ENCODE data around the gene NEO1.

The NEO1 gene

GRCh38 chr15:73320619-73321180, 268.4 kb downstream of the NEO1 start:
- no peak for TF ChIP-seq REST (IDR thresholded peaks at IDR 0.05; ENCODE audit: insufficient replicate concordance, low read depth)
- TF ChIP-seq SPI1 (IDR thresholded peaks at IDR 0.05; ENCODE audit: borderline replicate concordance, low read depth), result no peak
- no peak for TF ChIP-seq GABPA (IDR thresholded peaks at IDR 0.05; ENCODE audit: low read depth)
- TF ChIP-seq, protein P1, sequence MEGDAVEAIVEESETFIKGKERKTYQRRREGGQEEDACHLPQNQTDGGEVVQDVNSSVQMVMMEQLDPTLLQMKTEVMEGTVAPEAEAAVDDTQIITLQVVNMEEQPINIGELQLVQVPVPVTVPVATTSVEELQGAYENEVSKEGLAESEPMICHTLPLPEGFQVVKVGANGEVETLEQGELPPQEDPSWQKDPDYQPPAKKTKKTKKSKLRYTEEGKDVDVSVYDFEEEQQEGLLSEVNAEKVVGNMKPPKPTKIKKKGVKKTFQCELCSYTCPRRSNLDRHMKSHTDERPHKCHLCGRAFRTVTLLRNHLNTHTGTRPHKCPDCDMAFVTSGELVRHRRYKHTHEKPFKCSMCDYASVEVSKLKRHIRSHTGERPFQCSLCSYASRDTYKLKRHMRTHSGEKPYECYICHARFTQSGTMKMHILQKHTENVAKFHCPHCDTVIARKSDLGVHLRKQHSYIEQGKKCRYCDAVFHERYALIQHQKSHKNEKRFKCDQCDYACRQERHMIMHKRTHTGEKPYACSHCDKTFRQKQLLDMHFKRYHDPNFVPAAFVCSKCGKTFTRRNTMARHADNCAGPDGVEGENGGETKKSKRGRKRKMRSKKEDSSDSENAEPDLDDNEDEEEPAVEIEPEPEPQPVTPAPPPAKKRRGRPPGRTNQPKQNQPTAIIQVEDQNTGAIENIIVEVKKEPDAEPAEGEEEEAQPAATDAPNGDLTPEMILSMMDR (IDR thresholded peaks at IDR 0.05; ENCODE audit: insufficient read depth, low read length), result no peak
- no peak for TF ChIP-seq POLR2AphosphoS5 (IDR thresholded peaks at IDR 0.05; ENCODE audit: low read depth)
- H3K4me3 ChIP-seq (replicated peaks; ENCODE audit: insufficient read depth, low read length), result no peak overlapping the region
- no peak overlapping the region for H3K27ac ChIP-seq (replicated peaks)
- peaks cover 6% of the 10 kb centered on the region for H3K27me3 ChIP-seq (ENCODE audit: insufficient read depth, poor library complexity, severe bottlenecking)
- no peak for DNase-seq (ENCODE audit: low read depth in 1 of 2, low spot score in 1 of 2)

DNA sequence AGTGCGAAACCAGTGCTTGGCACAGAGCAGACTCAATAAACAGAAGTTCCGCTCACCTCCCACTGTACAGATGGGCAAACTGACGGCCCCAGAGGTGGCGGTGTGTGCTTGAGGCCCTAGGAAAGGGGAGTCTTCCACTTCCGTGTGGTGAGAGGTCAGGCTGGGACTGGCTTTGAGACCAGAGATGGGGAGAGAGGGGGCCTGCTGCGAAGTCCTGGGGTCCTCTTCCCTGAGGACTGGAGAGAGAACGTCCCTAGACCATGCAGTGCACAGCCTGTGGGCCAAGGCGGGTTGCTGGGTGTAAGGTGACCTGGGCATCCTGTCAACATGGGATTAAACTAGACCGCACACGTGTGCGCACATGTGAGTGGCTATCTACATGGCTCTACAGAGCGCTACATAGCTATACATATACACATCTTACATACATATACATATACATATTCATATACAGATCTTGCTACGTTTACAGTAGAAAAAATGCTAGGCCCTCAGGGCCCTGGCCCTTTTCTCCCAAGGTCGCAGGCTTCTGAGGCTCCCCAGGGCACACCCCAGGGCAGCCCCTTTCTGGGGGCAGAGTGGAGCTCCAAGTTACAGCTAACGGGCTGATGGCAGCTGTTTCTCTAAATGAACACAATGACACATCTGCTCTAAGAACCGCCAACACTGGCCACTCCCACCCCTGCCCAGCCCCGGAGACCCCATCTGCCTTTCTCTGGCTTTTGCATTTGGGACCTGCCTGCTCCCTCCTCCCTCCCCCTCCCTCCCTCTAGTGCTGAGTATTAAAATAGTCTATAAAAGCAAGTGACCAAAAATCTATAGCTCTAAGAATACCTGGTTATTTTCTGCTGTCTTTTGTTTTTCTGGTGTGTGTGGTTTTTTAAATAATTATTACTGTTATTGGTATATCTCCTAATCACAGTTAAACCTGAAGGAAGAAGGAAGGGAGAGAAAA, 269.5 kb downstream of the NEO1 start:
- no peak overlapping the region for H3K4me3 ChIP-seq (replicated peaks; ENCODE audit: insufficient read depth, low read length)

More for the DNA sequence above, 269.5 kb downstream of the NEO1 start:
- Histone ChIP-seq H3K27me3 (ENCODE audit: insufficient read depth, poor library complexity, severe bottlenecking) (peaks cover 6% of the 10 kb centered on the region), H3K27ac (replicated peaks) (no peak overlapping the region)
- TF ChIP-seq POLR2AphosphoS5 (IDR thresholded peaks at IDR 0.05; ENCODE audit: low read depth) (no peak), SPI1 (IDR thresholded peaks at IDR 0.05; ENCODE audit: borderline replicate concordance, low read depth) (no peak), GABPA (IDR thresholded peaks at IDR 0.05; ENCODE audit: low read depth) (no peak), REST (IDR thresholded peaks at IDR 0.05; ENCODE audit: insufficient replicate concordance, low read depth) (no peak)
- TF ChIP-seq, protein P1 (IDR thresholded peaks at IDR 0.05; ENCODE audit: insufficient read depth, low read length), result no peak
- DNase-seq (ENCODE audit: low read depth in 1 of 2, low spot score in 1 of 2), result no peak
